ENCODE data around the gene ATF3. TPM values are rescaled to one million over a fixed set of nuclear protein-coding genes. Genes with fewer than 3 reads are reported as not detected.

Gene ATF3
- total RNA-seq, 1 experiment from 2014 or later: 21.8 TPM

DNA sequence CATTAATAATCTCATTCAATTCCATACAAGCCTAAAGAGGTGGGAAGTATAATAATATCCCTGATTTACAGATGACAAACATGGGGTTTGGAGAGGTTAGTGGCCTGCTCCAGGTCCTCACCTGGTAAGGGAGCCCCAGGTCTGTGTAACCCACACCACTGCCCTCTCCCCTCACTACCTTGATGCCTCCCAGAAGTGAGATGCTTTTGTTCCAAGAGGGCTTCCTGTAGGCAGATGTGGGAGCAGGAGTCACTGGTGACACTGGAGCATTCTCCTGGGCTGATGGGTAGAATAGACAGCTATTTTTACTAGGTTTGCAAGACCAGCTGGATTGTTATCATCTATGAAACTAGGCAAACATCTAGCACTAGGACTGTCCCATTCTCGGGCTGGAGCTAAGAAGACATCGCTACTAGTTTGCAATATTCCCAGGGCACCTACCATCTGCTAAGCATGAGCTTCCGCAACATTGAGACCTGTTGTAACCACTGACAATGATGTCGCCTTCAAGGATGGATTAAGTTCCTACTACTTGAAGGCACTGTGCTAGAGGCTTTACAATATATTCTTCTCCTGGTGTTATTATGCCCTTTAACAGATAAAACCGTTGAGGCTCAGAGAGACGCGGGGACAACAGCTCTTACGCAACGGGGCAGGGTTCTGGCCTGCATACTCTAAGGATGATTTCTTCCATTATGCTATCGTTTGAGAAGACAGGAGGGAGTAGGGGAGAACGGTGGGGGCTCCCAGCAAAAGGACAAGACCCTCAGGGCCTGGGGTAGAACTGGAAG lies 56.0 kb downstream of the ATF3 start:
- H3K27me3 ChIP-seq (replicated peaks; ENCODE audit: control insufficient read depth, insufficient read depth, low read length): no peaks in the 10 kb centered on the region
- TF ChIP-seq, protein P1, sequence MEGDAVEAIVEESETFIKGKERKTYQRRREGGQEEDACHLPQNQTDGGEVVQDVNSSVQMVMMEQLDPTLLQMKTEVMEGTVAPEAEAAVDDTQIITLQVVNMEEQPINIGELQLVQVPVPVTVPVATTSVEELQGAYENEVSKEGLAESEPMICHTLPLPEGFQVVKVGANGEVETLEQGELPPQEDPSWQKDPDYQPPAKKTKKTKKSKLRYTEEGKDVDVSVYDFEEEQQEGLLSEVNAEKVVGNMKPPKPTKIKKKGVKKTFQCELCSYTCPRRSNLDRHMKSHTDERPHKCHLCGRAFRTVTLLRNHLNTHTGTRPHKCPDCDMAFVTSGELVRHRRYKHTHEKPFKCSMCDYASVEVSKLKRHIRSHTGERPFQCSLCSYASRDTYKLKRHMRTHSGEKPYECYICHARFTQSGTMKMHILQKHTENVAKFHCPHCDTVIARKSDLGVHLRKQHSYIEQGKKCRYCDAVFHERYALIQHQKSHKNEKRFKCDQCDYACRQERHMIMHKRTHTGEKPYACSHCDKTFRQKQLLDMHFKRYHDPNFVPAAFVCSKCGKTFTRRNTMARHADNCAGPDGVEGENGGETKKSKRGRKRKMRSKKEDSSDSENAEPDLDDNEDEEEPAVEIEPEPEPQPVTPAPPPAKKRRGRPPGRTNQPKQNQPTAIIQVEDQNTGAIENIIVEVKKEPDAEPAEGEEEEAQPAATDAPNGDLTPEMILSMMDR (IDR thresholded peaks at IDR 0.05; ENCODE audit: insufficient read depth in 1 of 2, low read depth in 1 of 2, low read length in 1 of 2, severe bottlenecking in 1 of 2, unreplicated experiment in 1 of 2): no peak
- intact Hi-C loops (cut with micrococcal nuclease; ENCODE audit: unreplicated experiment): loop anchor here (1.0 to 5.0 kb wide), 6 partner anchors 35 to 331 kb away; partner anchors contain the start of genes ATF3 and BATF3
- peak overlapping the region; percentile 74 for H3K4me3 Mint-ChIP-seq (ENCODE audit: unreplicated experiment)
- H3K4me1 ChIP-seq: no peaks in the 10 kb centered on the region
- ChIA-PET CTCF (interaction anchor here (0.6 to 1.4 kb wide), 27 partner anchors 9 to 332 kb away, joined by 3 to 14 read pairs (median 4); partner anchors contain the start of genes ATF3, BATF3 and VASH2), POLR2A (interaction anchor here (0.6 to 1.1 kb wide), 2 partner anchors 56 to 326 kb away, joined by 3 to 13 read pairs; partner anchors contain the start of gene ATF3)
- H3K9me3 Mint-ChIP-seq (ENCODE audit: unreplicated experiment): no peaks in the 10 kb centered on the region
- no peak for DNase-seq
- H3K36me3 Mint-ChIP-seq (ENCODE audit: insufficient read depth, unreplicated experiment): no peaks in the 10 kb centered on the region
- no peak overlapping the region for H3K27ac Mint-ChIP-seq (ENCODE audit: unreplicated experiment)
- no peak overlapping the region for H3K4me3 ChIP-seq (ENCODE audit: low read depth, low read length)
- BruUV-seq (replicated peaks): no TSS peak
- peaks cover 12% of the 10 kb centered on the region for H3K27me3 Mint-ChIP-seq (ENCODE audit: insufficient read depth, unreplicated experiment)
- H3K4me1 Mint-ChIP-seq (ENCODE audit: low read depth, unreplicated experiment): peaks cover 6% of the 10 kb centered on the region
- no peaks in the 10 kb centered on the region for H3K36me3 ChIP-seq (ENCODE audit: control insufficient read depth, insufficient read depth, low read length)
- no peaks in the 10 kb centered on the region for H3K9me3 ChIP-seq

- ChIA-PET POLR2A (interaction anchor here (0.6 to 1.1 kb wide), 2 partner anchors 57 to 325 kb away, joined by 3 to 13 read pairs; partner anchors contain the start of gene ATF3), CTCF (interaction anchor here (0.6 to 1.4 kb wide), 28 partner anchors 9 to 1615 kb away, joined by 3 to 14 read pairs (median 4); partner anchors contain the start of genes ATF3, BATF3, SMYD2 and VASH2)
- TF ChIP-seq, protein P1 (IDR thresholded peaks at IDR 0.05; ENCODE audit: insufficient read depth in 1 of 2, low read depth in 1 of 2, low read length in 1 of 2, severe bottlenecking in 1 of 2, unreplicated experiment in 1 of 2): peak; percentile 94 to 98
- peak; percentile 76 to 90 for DNase-seq
- Mint-ChIP-seq H3K36me3 (ENCODE audit: insufficient read depth, unreplicated experiment) (no peaks in the 10 kb centered on the region), H3K4me3 (ENCODE audit: unreplicated experiment) (peak overlapping the region; percentile 74), H3K4me1 (ENCODE audit: low read depth, unreplicated experiment) (peaks cover 6% of the 10 kb centered on the region), H3K27me3 (ENCODE audit: insufficient read depth, unreplicated experiment) (peaks cover 12% of the 10 kb centered on the region), H3K9me3 (ENCODE audit: unreplicated experiment) (no peaks in the 10 kb centered on the region), H3K27ac (ENCODE audit: unreplicated experiment) (peak overlapping the region; percentile 35)
- Histone ChIP-seq H3K4me3 (ENCODE audit: low read depth, low read length) (peak overlapping the region; percentile 89), H3K9me3 (no peaks in the 10 kb centered on the region), H3K36me3 (ENCODE audit: control insufficient read depth, insufficient read depth, low read length) (no peaks in the 10 kb centered on the region), H3K27me3 (replicated peaks; ENCODE audit: control insufficient read depth, insufficient read depth, low read length) (no peaks in the 10 kb centered on the region), H3K4me1 (no peaks in the 10 kb centered on the region)
- intact Hi-C loops (cut with micrococcal nuclease; ENCODE audit: unreplicated experiment): loop anchor here (1.0 to 5.0 kb wide), 6 partner anchors 34 to 330 kb away; partner anchors contain the start of genes ATF3 and BATF3
- BruUV-seq (replicated peaks): no TSS peak
Observed at GRCh38 chr1:212665241-212666115, 56.9 kb downstream of the ATF3 start.

Data from Caco-2 (cell line).